ENCODE results near the gene MIA2. TPM values are rescaled to one million over a fixed set of nuclear protein-coding genes. Genes with fewer than 3 reads are reported as not detected.

The MIA2 gene
- total RNA-seq, 1 experiment from 2014 or later, result 15.0 TPM

DNA sequence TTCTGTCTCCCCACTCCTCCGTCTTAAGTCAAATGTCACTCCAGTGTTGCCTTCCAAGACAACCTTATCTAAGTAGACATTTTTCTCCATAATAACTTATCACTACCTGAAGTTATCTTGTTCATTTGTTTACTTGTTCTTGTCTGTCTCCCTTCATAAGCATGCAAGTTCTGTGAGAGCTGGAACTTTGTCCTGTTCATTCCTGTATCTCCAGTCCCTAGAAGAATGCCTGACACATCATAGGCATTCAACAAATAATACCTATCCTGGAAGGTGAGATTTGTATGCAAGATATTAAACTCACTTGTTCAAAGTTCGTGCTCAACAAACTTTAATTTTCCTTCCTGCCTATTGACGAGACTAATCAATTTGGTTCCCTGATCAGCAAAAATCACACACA lies 5.7 kb upstream of the MIA2 start:
- no peak overlapping the region for H3K56ac ChIP-seq (ENCODE audit: insufficient read length, low read depth, low read length)
- no peak overlapping the region for H3T11ph ChIP-seq (ENCODE audit: low read length)
- no CpG with 5 or more reads among the region's 3 CpGs for WGBS (ENCODE audit: extremely low coverage, insufficient read length, low lambda C conversion rate)
- H3K9me3 ChIP-seq (ENCODE audit: control insufficient read depth, low read depth, low read length), result no peaks in the 10 kb centered on the region
- H4K8ac ChIP-seq (replicated peaks; ENCODE audit: insufficient read length, low read depth, low read length), result no peak overlapping the region
- H3K9ac ChIP-seq (ENCODE audit: extremely low read depth, insufficient read length, low read length), result no peak overlapping the region
- H2BK120ac ChIP-seq (ENCODE audit: low read depth, low read length, poor library complexity, severe bottlenecking), result no peak overlapping the region
- no peaks in the 10 kb centered on the region for H3K23me2 ChIP-seq (ENCODE audit: insufficient read length, low read depth, low read length, poor library complexity, severe bottlenecking)
- no peak overlapping the region for H2AFZ ChIP-seq (ENCODE audit: low read length)
- H3K14ac ChIP-seq (ENCODE audit: insufficient read depth, low read length), result no peak overlapping the region
- no peaks in the 10 kb centered on the region for H3K4me1 ChIP-seq (ENCODE audit: insufficient read depth, low read length)
- H3K27me3 ChIP-seq (ENCODE audit: insufficient read depth, low read length), result no peaks in the 10 kb centered on the region
- no peak for DNase-seq
- no peaks in the 10 kb centered on the region for H3K79me1 ChIP-seq (ENCODE audit: insufficient read depth, low read depth, low read length, poor library complexity, severe bottlenecking)
- no peak overlapping the region for H3K27ac Mint-ChIP-seq
- H4K5ac ChIP-seq (ENCODE audit: insufficient read length, low read depth, low read length), result no peak overlapping the region
- no peaks in the 10 kb centered on the region for H3K9me3 Mint-ChIP-seq
- H3K18ac ChIP-seq (ENCODE audit: insufficient read length, low read depth, low read length), result no peak overlapping the region
- no peak overlapping the region for H3K27ac ChIP-seq (ENCODE audit: insufficient read length, low read depth, low read length)
- H4K20me1 ChIP-seq (ENCODE audit: control insufficient read depth, insufficient read depth, insufficient read length), result no peaks in the 10 kb centered on the region
- H2BK15ac ChIP-seq (ENCODE audit: low read depth, low read length), result no peak overlapping the region
- no peak overlapping the region for H2BK5ac ChIP-seq (ENCODE audit: insufficient read length, low read length)
- no peak overlapping the region for H3K4me2 ChIP-seq (ENCODE audit: insufficient read depth, insufficient read length, low read length)
- H2BK12ac ChIP-seq (ENCODE audit: insufficient read length, low read depth, low read length), result no peak overlapping the region
- H3K4me1 Mint-ChIP-seq, result peaks cover 3 to 5% of the 10 kb centered on the region in 2 experiments; a peak in 1 of 4 replicates
- no peak overlapping the region for H3K23ac ChIP-seq (ENCODE audit: insufficient read length, low read depth, low read length)
- no peaks in the 10 kb centered on the region for H3K27me3 Mint-ChIP-seq (ENCODE audit: low read depth)
- no peak overlapping the region for H3K4me3 Mint-ChIP-seq
- no peak overlapping the region for H3K4ac ChIP-seq (ENCODE audit: low read depth, low read length)
- no peaks in the 10 kb centered on the region for H3K36me3 Mint-ChIP-seq (ENCODE audit: insufficient read depth in 1 of 3, low read depth in 3 of 3)
- TF ChIP-seq, protein P1, sequence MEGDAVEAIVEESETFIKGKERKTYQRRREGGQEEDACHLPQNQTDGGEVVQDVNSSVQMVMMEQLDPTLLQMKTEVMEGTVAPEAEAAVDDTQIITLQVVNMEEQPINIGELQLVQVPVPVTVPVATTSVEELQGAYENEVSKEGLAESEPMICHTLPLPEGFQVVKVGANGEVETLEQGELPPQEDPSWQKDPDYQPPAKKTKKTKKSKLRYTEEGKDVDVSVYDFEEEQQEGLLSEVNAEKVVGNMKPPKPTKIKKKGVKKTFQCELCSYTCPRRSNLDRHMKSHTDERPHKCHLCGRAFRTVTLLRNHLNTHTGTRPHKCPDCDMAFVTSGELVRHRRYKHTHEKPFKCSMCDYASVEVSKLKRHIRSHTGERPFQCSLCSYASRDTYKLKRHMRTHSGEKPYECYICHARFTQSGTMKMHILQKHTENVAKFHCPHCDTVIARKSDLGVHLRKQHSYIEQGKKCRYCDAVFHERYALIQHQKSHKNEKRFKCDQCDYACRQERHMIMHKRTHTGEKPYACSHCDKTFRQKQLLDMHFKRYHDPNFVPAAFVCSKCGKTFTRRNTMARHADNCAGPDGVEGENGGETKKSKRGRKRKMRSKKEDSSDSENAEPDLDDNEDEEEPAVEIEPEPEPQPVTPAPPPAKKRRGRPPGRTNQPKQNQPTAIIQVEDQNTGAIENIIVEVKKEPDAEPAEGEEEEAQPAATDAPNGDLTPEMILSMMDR (conservative IDR thresholded peaks at IDR 0.05), result no peak
- no peak overlapping the region for H2BK20ac ChIP-seq (ENCODE audit: low read depth, low read length, poor library complexity, severe bottlenecking)
- H4K91ac ChIP-seq (ENCODE audit: insufficient read length, low read depth, low read length), result no peak overlapping the region
- no peaks in the 10 kb centered on the region for H3K79me2 ChIP-seq (ENCODE audit: insufficient read depth, low read length)
- no peak overlapping the region for H2AK5ac ChIP-seq (ENCODE audit: insufficient read length, low read length)
